ENCODE results near the gene SYTL5.

DNA sequence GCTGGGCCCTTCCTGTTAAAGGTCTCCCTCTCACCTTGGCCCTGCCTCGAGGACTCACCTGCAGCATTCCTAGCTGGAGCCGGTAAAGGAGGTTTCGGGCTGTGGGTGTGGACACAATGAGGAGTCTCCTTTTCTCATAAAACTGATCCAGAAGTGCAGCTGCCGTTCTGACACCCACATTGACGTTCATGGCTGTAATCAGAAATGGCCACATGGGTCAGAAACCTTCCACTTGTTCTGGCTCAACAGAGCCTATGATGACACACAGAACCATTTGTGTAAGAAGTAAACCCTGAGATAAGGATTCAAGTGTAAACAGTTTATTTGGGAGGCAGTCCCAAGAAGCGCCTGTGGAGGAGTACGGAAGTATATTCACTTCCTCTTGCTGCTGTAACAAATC, 150.5 kb downstream of the SYTL5 start:
- TF ChIP-seq POLR2A (IDR thresholded peaks at IDR 0.05) (no peak), POLR2AphosphoS5 (IDR thresholded peaks at IDR 0.05) (no peak)
- TF ChIP-seq, protein P1, sequence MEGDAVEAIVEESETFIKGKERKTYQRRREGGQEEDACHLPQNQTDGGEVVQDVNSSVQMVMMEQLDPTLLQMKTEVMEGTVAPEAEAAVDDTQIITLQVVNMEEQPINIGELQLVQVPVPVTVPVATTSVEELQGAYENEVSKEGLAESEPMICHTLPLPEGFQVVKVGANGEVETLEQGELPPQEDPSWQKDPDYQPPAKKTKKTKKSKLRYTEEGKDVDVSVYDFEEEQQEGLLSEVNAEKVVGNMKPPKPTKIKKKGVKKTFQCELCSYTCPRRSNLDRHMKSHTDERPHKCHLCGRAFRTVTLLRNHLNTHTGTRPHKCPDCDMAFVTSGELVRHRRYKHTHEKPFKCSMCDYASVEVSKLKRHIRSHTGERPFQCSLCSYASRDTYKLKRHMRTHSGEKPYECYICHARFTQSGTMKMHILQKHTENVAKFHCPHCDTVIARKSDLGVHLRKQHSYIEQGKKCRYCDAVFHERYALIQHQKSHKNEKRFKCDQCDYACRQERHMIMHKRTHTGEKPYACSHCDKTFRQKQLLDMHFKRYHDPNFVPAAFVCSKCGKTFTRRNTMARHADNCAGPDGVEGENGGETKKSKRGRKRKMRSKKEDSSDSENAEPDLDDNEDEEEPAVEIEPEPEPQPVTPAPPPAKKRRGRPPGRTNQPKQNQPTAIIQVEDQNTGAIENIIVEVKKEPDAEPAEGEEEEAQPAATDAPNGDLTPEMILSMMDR (IDR thresholded peaks at IDR 0.05 in 8 of 11, conservative IDR thresholded peaks at IDR 0.05 in 3 of 11): no peak
